GM12891 (cell line): ENCODE data around the gene SSTR1.

Experiments used
- DNase-seq: peaks from one replicate; pipeline ENCODE4 v3.0.0; 2011; ENCODE audit warnings: low spot score; ENCODE audit not compliant: insufficient read length
- FAIRE-seq: peaks from 2 replicates; lab custom pipeline; 2011; peaks lifted over from hg19 to GRCh38; lab: Jason Lieb, UNC
- PAX5 ChIP-seq: IDR thresholded peaks from 2 replicates; pipeline ENCODE4 v1.6.1; 2011; ENCODE audit warnings: low read length, moderate library complexity, mild to moderate bottlenecking; ENCODE audit not compliant: insufficient read depth, severe bottlenecking
- POLR2A ChIP-seq: IDR thresholded peaks from 2 replicates; pipeline ENCODE4 v1.6.1; 2011; ENCODE audit warnings: low read depth, low read length, control low read depth
- POLR2AphosphoS5 ChIP-seq: IDR thresholded peaks from 2 replicates; pipeline ENCODE4 v1.6.1; 2011; ENCODE audit warnings: low read depth, low read length, control low read depth
- POU2F2 ChIP-seq: IDR thresholded peaks from 2 replicates; pipeline ENCODE4 v1.6.1; 2011; ENCODE audit warnings: low read depth, mild to moderate bottlenecking, control low read depth, low read length, moderate library complexity
- SPI1 ChIP-seq: IDR thresholded peaks from 2 replicates; pipeline ENCODE4 v1.6.1; 2011; ENCODE audit warnings: low read depth, low read length, control low read depth
- TAF1 ChIP-seq: IDR thresholded peaks from 2 replicates; pipeline ENCODE4 v1.6.1; 2011; ENCODE audit warnings: low read depth, low read length, control low read depth

SSTR1 gene

GRCh38 chr14:38254571-38255407 lies 47.1 kb downstream of the SSTR1 start:
- FAIRE-seq (no peak), DNase-seq (no peak)
- TF ChIP-seq SPI1 (no peak), POLR2AphosphoS5 (no peak), POU2F2 (no peak), TAF1 (no peak), POLR2A (no peak), PAX5 (no peak)

- DNase-seq = no peak
- TF ChIP-seq TAF1 (no peak), POLR2A (no peak), POU2F2 (no peak), SPI1 (no peak), POLR2AphosphoS5 (no peak), PAX5 (no peak)
- FAIRE-seq = no peak
These were observed 47.6 kb downstream of the SSTR1 start for GRCh38 chr14:38255408-38255672.

- FAIRE-seq = no peak
- DNase-seq = no peak
- no peak for TF ChIP-seq POLR2A
- no peak for TF ChIP-seq POU2F2
- no peak for TF ChIP-seq TAF1
- TF ChIP-seq PAX5 = no peak
- no peak for TF ChIP-seq POLR2AphosphoS5
These were observed 48.2 kb downstream of the SSTR1 start, which contains the start of gene CLEC14A for GRCh38 chr14:38255673-38256532. Gene CLEC14A, minus strand, starts transcription at chr14:38256093. Its CDS starts 71 bp downstream, at chr14:38256022.

- TF ChIP-seq SPI1 = no peak
- TF ChIP-seq PAX5 = no peak
- TF ChIP-seq TAF1 = no peak
- TF ChIP-seq POLR2A = no peak
- TF ChIP-seq POU2F2 = no peak
- TF ChIP-seq POLR2AphosphoS5 = no peak
- DNase-seq = no peak
- FAIRE-seq = no peak
These were observed 48.8 kb downstream of the SSTR1 start for GRCh38 chr14:38256533-38256840.

GRCh38 chr14:38257507-38257906 lies 49.8 kb downstream of the SSTR1 start:
- no peak for FAIRE-seq

GRCh38 chr14:38261620-38262019 lies 53.9 kb downstream of the SSTR1 start:
- TF ChIP-seq POLR2A (no peak), POLR2AphosphoS5 (no peak), SPI1 (no peak), TAF1 (no peak), PAX5 (no peak), POU2F2 (no peak)
- FAIRE-seq = no peak
- no peak for DNase-seq

More at GRCh38 chr14:38257507-38257906, 49.8 kb downstream of the SSTR1 start:
- no peak for DNase-seq
- TF ChIP-seq POU2F2 (no peak), POLR2A (no peak), SPI1 (no peak), POLR2AphosphoS5 (no peak), PAX5 (no peak), TAF1 (no peak)
